SJCRH30 (cell line): ENCODE measurements around the gene FADS3. TPM values are rescaled to one million over a fixed set of nuclear protein-coding genes. Genes with fewer than 3 reads are reported as not detected.

ENCODE experiments used
- DNase-seq, 2 experiments: peaks; one replicate each; pipeline ENCODE4 v3.0.0-alpha.2; 2015 to 2020
- H3K27ac ChIP-seq: fragments of 250-450 bp; sonication (Bioruptor Pico); 2 replicates; pipeline ENCODE4 v1.5.1; 2020; ENCODE audit warnings: mild to moderate bottlenecking, moderate library complexity
- H3K27me3 ChIP-seq: fragments of 250-450 bp; sonication (Bioruptor Pico); 2 replicates; pipeline ENCODE4 v1.5.1; 2020; ENCODE audit warnings: mild to moderate bottlenecking, moderate library complexity
- H3K36me3 ChIP-seq: fragments of 250-450 bp; sonication (Bioruptor Pico); 2 replicates; pipeline ENCODE4 v1.5.1; 2020; ENCODE audit warnings: mild to moderate bottlenecking, moderate library complexity
- H3K4me1 ChIP-seq: fragments of 250-450 bp; sonication (Bioruptor Pico); 2 replicates; pipeline ENCODE4 v1.5.1; 2020; ENCODE audit warnings: mild to moderate bottlenecking, moderate library complexity
- H3K4me3 ChIP-seq: fragments of 250-450 bp; sonication (Bioruptor Pico); 2 replicates; pipeline ENCODE4 v1.5.1; 2020; ENCODE audit warnings: mild to moderate bottlenecking, moderate library complexity
- H3K9me3 ChIP-seq: fragments of 250-450 bp; sonication (Bioruptor Pico); replicated peaks from 2 replicates; pipeline ENCODE4 v1.5.1; 2020; ENCODE audit warnings: mild to moderate bottlenecking, moderate library complexity
- total RNA-seq: library from RNA; depleted of rRNA; stranded (reverse); fragments of >200 nt; shearing (Covaris generic); gene quantifications from 2 replicates; pipeline ENCODE4 v1.2.3, GENCODE V29; 2014

The FADS3 gene
- total RNA-seq, 1 experiment from 2014 or later: 40.5 TPM

DNA sequence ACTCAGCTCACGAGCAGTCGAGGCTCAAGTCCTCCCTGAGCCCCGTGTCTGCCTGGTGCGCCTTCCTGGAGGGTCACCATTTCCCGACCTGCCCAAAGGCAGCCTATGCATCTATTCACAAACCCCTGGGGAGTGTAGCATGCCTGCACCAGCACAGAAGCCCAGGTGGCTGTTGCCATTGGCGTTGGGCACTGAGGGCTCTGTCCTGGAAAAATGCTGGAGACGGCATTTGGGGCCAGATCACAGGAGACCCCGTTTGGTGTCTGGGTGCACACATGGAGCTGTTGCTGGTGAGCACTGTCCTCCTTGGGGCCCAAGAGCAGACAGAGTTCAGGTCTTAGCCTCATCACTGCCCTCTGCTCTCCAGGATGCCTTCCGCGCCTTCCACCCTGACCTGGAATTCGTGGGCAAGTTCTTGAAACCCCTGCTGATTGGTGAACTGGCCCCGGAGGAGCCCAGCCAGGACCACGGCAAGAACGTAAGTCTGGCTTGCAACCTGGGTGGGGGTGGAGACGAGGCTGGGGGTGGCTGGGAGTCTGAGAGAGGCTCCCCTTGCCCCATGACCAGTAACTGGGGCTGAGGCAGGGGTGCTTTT lies 53.8 kb downstream of the FADS3 start:
- Histone ChIP-seq H3K4me1 (peaks cover 10% of the 10 kb centered on the region), H3K36me3 (no peaks in the 10 kb centered on the region), H3K4me3 (no peak overlapping the region), H3K27me3 (no peaks in the 10 kb centered on the region), H3K27ac (no peak overlapping the region), H3K9me3 (no peaks in the 10 kb centered on the region)
- no peak for DNase-seq

DNA sequence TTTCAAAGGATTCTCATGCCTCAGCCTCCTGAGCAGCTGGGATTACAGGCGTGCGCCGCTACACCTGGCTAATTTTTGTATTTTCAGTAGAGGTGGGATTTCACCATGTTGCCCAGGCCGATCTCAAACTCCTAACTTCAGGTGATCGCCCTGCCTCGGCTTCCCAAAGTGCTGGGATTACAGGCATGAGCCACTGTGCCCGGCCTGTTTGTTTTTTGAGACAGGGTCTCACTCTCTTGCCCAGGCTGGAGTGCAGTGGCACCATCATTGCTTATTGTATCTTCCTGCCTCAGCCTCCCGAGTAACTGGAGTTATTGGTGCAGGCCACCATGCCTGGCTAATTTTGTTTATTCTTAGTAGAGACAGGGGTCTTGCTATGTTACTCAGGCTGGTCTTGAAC lies 55.2 kb downstream of the FADS3 start:
- no peaks in the 10 kb centered on the region for H3K27me3 ChIP-seq
- H3K4me1 ChIP-seq: peaks cover 10% of the 10 kb centered on the region
- DNase-seq: no peak
- no peaks in the 10 kb centered on the region for H3K36me3 ChIP-seq
- no peak overlapping the region for H3K4me3 ChIP-seq
- H3K9me3 ChIP-seq: no peaks in the 10 kb centered on the region
- H3K27ac ChIP-seq: no peak overlapping the region

DNA sequence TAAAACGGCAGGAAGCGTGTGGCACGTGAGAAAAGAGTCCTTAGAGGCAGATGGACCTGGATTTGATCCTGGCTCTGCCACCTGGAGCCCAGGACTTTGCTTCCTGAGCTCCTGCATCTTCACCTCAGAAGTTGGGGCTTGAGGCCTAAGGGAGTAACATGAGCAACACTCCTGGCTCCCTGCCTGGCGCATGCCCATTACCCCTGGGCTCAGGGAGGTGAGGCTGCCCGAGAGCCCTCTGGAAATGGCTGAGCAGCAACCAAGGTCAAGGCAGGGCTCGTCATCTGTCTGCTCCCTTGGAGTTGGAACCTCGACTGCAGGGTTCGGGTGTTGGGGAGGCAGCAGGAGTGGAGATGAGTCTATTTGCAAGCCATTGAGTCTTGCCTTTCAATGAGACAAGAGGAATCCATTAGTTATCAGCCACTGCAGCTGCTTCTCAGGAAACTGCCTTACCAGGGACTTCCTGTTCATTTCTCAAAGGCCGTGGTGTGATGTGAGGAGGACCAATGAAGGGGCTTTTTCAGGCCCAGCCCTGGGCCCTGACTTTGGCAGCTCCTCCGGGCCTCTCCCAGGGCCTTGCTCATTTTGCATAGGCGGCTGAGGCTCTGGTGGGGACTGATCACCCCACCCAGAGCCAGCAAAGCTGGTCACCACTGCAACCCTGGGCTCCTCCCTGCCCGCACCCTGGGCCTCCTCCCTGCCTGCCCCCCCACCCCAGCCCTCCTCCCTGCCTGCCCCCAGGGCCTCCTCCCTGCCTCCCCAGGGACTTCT lies 56.9 kb downstream of the FADS3 start:
- Histone ChIP-seq H3K4me1 (peaks cover 10% of the 10 kb centered on the region), H3K27ac (peak overlapping the region; percentile 48), H3K27me3 (no peaks in the 10 kb centered on the region), H3K4me3 (no peak overlapping the region), H3K9me3 (no peaks in the 10 kb centered on the region), H3K36me3 (no peaks in the 10 kb centered on the region)
- peak; percentile 78 to 87 for DNase-seq

DNA sequence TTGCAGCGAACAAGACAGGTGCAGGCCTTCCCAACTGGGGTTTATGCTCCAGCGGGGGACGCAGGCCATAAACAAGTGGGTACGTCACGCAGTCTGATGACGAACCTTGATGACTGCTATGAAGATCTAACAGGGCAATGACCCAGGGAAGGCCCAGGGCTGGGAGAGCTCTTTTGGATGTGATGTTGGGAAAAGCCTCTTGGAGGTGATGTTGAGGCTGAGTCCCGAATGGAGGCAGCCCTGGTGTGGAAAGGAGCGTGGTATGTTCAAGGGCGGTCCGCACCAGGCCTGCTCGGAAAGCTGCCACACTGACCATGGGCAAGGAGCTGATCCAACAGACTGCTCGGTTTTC lies 57.4 kb downstream of the FADS3 start:
- Histone ChIP-seq H3K36me3 (no peaks in the 10 kb centered on the region), H3K27ac (peak overlapping the region; percentile 48)

DNA sequence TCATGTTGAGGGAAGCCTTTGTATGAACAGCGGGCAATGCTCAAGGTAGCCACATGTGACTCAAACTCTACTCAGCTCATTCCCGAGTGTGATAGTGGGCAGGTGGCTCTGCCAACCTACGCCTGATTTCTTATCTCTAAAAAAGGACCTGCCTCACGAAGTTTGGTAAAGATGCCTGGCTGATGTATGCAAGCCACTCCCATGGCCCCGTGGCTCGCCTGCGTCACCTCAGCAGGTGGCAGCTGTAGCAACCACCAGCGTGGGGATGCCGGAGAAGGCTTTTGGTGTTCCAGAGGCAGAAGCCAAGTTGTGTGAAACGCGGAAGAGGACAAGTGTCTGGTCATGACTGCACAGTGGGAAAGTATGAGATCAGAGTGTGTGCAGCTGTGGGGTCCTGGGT lies 57.9 kb downstream of the FADS3 start:
- no peak overlapping the region for H3K27ac ChIP-seq

More for the DNA sequence above, 57.4 kb downstream of the FADS3 start:
- Histone ChIP-seq H3K27me3 (no peaks in the 10 kb centered on the region), H3K4me3 (no peak overlapping the region), H3K9me3 (no peaks in the 10 kb centered on the region), H3K4me1 (peaks cover 10% of the 10 kb centered on the region)
- no peak for DNase-seq

DNA sequence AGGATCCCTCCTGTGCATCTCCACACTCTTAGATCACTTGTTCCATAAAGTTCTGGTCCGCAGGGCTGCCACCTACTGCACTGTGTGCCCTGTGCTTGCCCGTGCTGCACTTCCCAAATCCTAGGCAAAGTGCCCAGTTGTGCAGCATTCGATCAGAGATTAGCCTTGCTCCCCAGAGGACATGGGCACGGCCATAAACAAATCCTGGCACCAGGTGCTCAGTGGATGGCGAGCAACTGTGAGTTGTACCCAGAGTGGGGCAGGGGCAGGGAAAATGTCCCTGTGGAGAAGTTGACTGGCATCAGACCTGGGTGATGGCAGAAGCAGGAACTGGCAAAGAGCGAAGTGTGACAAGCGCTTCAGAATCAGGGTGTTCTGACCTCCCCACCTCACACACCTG lies 58.6 kb downstream of the FADS3 start:
- Histone ChIP-seq H3K4me1 (peaks cover 10% of the 10 kb centered on the region), H3K27ac (no peak overlapping the region), H3K36me3 (no peaks in the 10 kb centered on the region), H3K27me3 (no peaks in the 10 kb centered on the region), H3K9me3 (no peaks in the 10 kb centered on the region), H3K4me3 (no peak overlapping the region)
- no peak for DNase-seq

More for the DNA sequence above, 57.9 kb downstream of the FADS3 start:
- Histone ChIP-seq H3K4me1 (peaks cover 10% of the 10 kb centered on the region), H3K27me3 (no peaks in the 10 kb centered on the region), H3K9me3 (no peaks in the 10 kb centered on the region), H3K4me3 (no peak overlapping the region), H3K36me3 (no peaks in the 10 kb centered on the region)
- DNase-seq: no peak

DNA sequence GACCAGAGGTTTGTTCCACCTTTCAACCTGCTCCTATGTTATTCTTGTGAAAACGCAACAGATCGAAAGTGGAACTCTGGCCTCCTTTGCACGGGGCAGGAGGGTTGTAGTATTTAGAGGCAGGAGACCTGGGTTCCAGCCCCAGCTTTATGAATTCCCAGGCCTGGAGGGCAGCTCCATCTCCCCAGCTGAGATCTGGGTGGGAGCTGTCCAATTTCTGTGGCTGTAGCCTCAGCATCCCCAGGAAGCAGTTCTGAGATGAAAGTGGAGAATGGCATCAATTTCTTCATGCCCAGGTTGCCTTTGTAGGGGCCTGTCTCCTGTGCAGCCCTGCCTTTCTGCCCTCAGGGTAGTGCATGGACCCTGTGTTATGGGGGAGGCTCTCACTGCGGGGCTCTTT lies 59.1 kb downstream of the FADS3 start:
- no peaks in the 10 kb centered on the region for H3K27me3 ChIP-seq
- H3K27ac ChIP-seq: no peak overlapping the region
- H3K36me3 ChIP-seq: no peaks in the 10 kb centered on the region
- no peaks in the 10 kb centered on the region for H3K9me3 ChIP-seq
- H3K4me1 ChIP-seq: peaks cover 10% of the 10 kb centered on the region
- H3K4me3 ChIP-seq: no peak overlapping the region
- DNase-seq: no peak

DNA sequence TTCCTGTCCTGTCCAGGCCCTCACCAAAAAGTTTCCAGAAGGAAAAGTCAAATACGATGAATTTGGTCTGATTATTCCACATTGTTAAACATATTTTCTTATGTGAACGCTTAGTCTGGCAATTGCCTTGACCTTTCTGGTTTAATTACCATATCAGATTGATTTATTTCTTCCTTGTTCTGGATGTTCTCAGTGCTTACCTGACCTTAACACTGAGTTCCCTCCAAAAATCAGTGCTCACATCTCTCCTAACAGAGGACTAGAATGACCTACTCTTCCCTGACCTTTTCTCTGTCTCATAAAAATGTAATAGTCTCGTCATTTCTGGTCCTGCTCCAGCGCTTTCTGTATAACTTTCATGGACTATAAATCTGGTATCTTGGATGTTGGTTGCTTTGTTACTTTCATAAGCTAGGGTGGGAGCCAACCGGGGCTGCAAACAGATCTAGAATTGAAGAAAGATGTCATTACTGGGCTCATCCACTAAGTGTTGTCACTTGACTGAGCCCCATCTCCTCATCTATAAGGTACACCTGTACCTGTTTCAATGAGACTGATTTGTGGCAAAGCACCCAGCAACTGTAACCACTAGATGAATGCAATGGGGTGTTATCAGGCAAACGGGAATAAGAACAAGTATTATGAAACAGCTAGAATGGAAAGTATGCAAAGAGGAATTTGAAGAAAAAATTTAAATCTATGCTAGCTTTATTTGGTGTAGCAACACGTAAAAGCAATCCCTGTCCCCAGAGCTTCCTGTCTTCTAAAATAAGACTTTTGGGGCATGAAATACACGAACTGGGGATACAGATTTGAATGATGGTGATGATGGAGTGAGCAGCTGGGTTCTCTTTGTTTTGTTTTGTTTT lies 60.9 kb downstream of the FADS3 start:
- no peaks in the 10 kb centered on the region for H3K9me3 ChIP-seq
- no peaks in the 10 kb centered on the region for H3K27me3 ChIP-seq
- H3K4me1 ChIP-seq: peaks cover 10% of the 10 kb centered on the region
- H3K36me3 ChIP-seq: no peaks in the 10 kb centered on the region
- H3K4me3 ChIP-seq: no peak overlapping the region
- no peak for DNase-seq
- H3K27ac ChIP-seq: no peak overlapping the region

DNA sequence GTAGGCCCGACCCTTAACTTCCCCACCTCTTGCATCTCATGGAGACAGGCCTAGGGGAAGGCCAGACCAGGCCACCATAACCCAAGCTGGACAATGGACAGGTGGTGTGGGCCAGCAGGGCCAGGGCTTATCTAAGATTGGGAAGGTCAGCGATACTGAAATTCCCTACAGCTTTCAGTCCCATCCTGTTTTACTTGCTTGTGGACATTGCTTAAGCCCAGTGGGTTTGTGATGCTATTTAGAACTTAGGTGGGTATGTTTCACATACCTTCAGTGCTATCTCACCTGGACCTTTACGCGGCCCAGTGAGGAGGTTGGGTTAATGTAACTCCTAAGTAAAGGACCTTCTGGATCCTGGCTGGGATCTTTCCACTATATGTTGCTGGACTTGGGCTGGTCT lies 61.5 kb downstream of the FADS3 start:
- H3K4me3 ChIP-seq: no peak overlapping the region
- no peak for DNase-seq
- no peaks in the 10 kb centered on the region for H3K9me3 ChIP-seq
- H3K27ac ChIP-seq: no peak overlapping the region
- H3K36me3 ChIP-seq: no peaks in the 10 kb centered on the region
- H3K4me1 ChIP-seq: peaks cover 10% of the 10 kb centered on the region
- H3K27me3 ChIP-seq: no peaks in the 10 kb centered on the region

DNA sequence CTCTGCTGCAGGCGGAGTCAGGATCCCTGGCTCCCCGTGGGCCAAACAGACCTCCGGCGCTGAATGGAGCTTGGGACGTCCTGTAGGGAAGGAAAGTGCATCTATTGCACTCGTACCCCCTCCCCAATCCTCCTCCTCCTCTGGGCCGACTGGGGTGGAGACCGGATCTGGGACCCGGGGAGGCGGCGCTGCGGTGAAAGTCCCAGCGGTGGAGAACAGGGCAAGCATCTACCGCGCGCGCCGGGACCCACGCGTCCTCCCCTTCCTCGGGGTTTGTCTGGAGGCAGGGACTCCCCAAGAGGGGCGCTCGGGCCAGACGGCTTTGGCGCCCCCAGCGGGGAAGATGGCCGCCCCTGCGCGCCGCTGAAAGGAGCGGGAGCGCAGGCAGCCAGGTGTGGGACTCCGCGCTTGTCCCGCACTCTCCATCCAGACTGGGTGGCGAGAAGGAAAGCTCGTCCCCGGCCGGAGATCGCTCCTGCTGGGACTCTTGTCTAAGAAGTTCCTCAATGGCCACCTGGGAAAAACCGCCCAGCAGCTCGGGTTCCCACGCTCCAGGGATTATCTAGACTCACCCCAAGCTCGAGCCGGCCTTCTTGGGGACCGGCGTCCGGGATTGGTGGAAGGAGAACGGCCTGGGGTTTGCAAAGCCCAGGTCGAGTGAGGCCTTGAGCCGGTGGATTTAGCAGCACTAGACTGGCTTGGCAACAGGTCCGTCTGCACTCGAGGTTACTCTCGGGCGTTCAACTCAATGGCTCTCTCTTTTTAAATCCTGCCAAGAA lies 62.5 kb downstream of the FADS3 start:
- H3K4me3 ChIP-seq: peak overlapping the region; percentile 50
- H3K36me3 ChIP-seq: no peaks in the 10 kb centered on the region
- DNase-seq: peak in 1 of 2 experiments; percentile 13
- H3K9me3 ChIP-seq: no peaks in the 10 kb centered on the region
- no peak overlapping the region for H3K27ac ChIP-seq
- peaks cover 1% of the 10 kb centered on the region; the same call in 1 of the 2 replicates for H3K4me1 ChIP-seq
- H3K27me3 ChIP-seq: no peaks in the 10 kb centered on the region

DNA sequence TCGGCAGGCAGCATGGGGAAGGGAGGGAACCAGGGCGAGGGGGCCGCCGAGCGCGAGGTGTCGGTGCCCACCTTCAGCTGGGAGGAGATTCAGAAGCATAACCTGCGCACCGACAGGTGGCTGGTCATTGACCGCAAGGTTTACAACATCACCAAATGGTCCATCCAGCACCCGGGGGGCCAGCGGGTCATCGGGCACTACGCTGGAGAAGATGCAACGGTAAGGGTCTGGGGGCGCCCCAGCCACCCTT lies 63.0 kb downstream of the FADS3 start:
- no peaks in the 10 kb centered on the region for H3K27me3 ChIP-seq
- no peaks in the 10 kb centered on the region for H3K9me3 ChIP-seq
- peak overlapping the region; percentile 50 for H3K4me3 ChIP-seq
- no peak overlapping the region for H3K27ac ChIP-seq
- H3K4me1 ChIP-seq: no peaks in the 10 kb centered on the region
- DNase-seq: no peak
- no peaks in the 10 kb centered on the region for H3K36me3 ChIP-seq

DNA sequence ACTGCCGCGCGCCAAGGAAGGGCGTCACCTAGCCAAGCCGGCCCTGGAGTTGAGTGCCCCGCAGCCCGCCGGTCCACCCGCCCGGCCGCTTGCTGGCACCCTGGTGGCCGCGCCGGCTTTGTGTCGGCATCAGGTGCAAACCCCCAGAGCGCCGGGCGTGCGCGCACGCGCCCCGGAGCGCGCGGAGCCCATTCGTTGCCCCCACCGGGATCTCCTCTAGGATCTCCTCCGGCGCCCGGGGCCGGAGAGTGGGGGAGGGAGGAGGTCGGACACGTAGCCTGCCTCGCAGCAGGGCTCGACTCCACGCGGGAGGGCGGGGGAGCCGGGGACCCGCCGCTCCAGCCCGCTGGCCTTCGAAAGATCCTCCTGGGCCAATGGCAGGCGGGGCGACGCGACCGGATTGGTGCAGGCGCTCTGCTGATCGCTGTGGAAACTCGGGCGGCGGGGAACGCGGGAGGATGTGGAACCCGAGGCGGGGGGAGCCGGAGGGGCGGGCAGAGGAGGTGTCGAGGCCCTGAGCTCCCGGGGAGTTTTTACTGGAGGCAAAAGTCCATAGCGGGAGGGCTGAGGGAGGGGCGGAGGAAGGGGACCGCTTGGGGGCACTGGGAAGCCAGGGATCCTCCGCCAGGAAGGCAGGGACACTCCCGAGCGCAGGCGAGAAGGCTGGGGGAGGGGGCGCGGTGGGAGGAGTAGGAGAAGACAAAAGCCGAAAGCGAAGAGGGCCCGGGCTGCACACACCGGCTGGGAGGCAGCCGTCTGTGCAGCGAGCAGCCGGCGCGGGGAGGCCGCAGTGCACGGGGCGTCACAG lies 63.6 kb downstream of the FADS3 start, which contains the start of gene FADS2:
TSS of gene FADS2 (plus strand) at position 730 of the 808 bp plus-strand sequence. CDS start 91 bp downstream, outside the sequence.
- H3K36me3 ChIP-seq: no peaks in the 10 kb centered on the region
- no peaks in the 10 kb centered on the region for H3K9me3 ChIP-seq
- no peaks in the 10 kb centered on the region for H3K27me3 ChIP-seq
- H3K4me3 ChIP-seq: peak within 1 kb of the TSS; percentile 50
- H3K27ac ChIP-seq: no peak within 1 kb of the TSS
- no peaks in the 10 kb centered on the region for H3K4me1 ChIP-seq
- peak; percentile 56 to 59 for DNase-seq

DNA sequence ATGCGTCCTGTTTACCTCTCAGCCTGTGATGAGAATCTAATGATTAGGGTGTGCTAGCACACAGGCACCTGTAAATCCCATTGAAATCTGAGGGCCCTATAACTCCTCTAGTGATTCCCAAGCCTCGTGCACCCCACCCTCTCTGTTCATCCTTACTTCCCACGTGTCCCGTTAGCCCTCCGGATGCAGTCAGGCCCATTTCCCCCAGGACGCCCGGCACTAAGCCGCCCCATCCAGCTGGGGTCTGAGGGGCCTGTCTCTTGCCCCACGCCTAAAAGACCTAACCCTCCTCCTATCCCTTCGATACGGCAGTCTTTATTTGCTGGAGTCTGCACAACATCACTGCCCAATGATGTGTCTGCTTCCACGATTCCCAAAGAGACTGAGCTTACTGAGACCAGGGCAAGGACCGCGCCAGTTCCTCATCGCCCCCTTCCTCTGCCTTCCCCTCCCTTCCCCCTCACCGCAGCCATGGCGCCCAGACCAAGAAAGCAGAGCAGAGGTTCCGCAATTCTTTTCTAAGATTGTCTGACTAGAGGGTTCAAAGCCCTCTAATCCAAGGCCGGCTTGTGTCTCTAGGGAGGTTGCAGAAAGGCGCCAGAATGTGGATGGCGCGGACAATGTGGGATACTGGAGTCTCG lies 64.3 kb downstream of the FADS3 start:
- no peak for DNase-seq
- Histone ChIP-seq H3K9me3 (no peaks in the 10 kb centered on the region), H3K4me3 (no peak overlapping the region), H3K27ac (no peak overlapping the region), H3K36me3 (no peaks in the 10 kb centered on the region), H3K27me3 (no peaks in the 10 kb centered on the region), H3K4me1 (no peaks in the 10 kb centered on the region)
